Raji (cell line): ENCODE results near the gene PICALM.

Experiments used
- POLR2A ChIP-seq: IDR thresholded peaks from 2 replicates; pipeline ENCODE4 v1.6.1; 2011; ENCODE audit warnings: low read depth, low read length, control low read depth; ENCODE audit not compliant: insufficient read depth

PICALM gene

GRCh38 chr11:86039094-86039493 lies 29.8 kb downstream of the PICALM start:
- no peak for TF ChIP-seq POLR2A

GRCh38 chr11:86037743-86038142 lies 31.1 kb downstream of the PICALM start:
- TF ChIP-seq POLR2A, result no peak

DNA sequence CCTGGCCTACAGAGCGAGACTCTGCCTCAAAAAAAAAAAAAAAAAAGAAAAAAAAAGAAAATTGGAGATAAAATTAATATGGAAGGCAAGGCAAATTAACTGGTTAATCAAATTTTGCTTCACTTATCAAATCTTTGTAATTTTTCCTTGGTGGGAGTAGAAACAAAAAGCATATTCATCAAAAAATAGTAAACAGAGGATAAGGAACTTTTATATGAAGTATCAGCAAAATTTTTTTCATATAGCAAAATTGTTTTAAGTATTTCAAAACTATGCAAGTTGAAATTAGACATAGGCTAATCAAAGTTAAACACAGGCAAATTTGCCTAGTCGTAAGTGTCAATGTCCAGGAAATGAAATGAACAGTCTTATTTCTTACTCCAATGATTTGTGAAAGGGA lies 33.0 kb downstream of the PICALM start:
- no peak for TF ChIP-seq POLR2A

DNA sequence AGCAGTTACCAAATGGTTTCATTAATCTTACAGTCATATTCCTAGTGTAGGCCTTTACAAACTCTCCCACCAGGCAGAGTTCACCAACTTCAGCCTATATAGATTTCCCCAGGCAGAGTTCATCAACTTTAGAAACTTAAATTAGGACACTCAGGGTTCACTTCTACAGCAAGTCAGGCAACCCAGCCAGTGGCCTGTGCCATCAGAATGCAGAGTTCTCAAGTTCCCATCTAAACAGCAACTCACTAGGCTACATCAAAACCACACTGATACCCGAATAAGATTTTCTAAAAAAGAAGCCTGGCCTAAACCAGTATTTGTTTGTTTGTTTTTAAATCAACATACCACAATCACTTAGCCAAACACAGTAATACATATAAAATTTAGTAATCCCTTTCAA lies 33.7 kb downstream of the PICALM start:
- no peak for TF ChIP-seq POLR2A

DNA sequence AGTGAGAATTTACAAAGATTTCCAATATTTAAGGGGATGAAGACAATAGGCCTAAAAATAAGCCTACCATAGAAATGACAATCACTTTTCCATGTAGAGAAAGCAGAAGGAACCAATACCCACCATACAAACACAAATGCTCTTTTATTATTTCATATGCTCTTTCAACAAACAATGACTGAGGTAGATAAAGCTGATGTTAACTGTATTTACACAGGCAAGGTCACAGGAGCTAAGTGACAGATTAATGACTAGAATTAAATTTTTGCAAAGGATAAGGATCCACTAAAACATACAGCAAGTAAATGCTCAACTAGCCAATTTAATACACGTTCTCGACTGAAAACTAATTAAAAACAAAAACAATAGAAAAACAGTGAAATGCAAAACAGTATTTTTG lies 34.2 kb downstream of the PICALM start:
- no peak for TF ChIP-seq POLR2A

DNA sequence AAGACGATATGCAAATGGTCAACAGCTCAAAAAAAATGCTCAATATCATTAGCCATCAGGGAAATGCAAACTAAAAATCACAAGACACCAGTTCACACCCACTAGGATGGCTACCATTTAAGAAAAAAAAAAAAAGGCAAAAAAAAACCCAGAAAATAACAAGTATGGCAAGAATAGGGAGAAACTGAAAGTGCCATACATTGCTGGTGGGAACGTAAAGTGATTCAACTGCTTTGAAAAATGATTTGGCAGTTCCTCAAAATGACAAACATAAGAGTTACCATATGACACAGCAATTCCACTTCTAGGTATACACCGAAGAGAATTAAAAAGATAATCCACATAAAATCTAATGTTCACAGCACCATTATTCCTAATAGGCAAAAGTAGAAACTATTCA lies 47.5 kb downstream of the PICALM start:
- TF ChIP-seq POLR2A, result no peak

- no peak for TF ChIP-seq POLR2A
Measured at GRCh38 chr11:86018249-86018648, 50.6 kb downstream of the PICALM start.

- TF ChIP-seq POLR2A, result no peak
Measured at GRCh38 chr11:86016451-86016850, 52.4 kb downstream of the PICALM start.

GRCh38 chr11:86015699-86016098 lies 53.2 kb downstream of the PICALM start:
- no peak for TF ChIP-seq POLR2A

- TF ChIP-seq POLR2A, result no peak
Measured at GRCh38 chr11:86014221-86014620, 54.7 kb downstream of the PICALM start.

GRCh38 chr11:86013713-86014112 lies 55.2 kb downstream of the PICALM start:
- no peak for TF ChIP-seq POLR2A

- TF ChIP-seq POLR2A, result no peak
Measured at GRCh38 chr11:86011175-86011574, 57.7 kb downstream of the PICALM start.

- TF ChIP-seq POLR2A, result no peak
Measured at GRCh38 chr11:86003654-86004053, 65.2 kb downstream of the PICALM start.

GRCh38 chr11:86002431-86002830 lies 66.5 kb downstream of the PICALM start:
- TF ChIP-seq POLR2A, result no peak

DNA sequence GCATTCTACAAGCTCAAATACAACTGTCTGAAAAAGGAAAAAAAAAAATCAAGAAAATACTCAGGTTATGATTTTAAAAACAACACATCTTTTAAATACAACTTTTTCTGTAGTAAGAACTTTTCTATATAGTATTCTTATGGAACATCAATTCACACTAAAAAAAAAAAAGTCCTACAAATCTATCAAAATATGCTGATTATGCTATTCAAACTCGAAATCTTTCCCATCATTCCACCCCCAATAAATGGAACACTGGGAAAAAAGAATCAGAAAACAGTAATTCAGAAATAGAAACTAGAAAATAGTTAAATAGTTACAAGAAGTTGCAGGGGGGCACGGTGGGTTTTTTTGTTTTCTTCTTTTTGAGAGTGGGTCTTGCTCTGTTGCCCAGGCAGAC lies 77.4 kb downstream of the PICALM start:
- TF ChIP-seq POLR2A, result no peak

GRCh38 chr11:85989746-85990145 lies 79.1 kb downstream of the PICALM start:
- no peak for TF ChIP-seq POLR2A

GRCh38 chr11:85988780-85989179 lies 80.1 kb downstream of the PICALM start:
- no peak for TF ChIP-seq POLR2A

- no peak for TF ChIP-seq POLR2A
Measured at GRCh38 chr11:85977751-85978160, 91.1 kb downstream of the PICALM start.
